ENCODE results near the gene ATP2B2. TPM values are rescaled to one million over a fixed set of nuclear protein-coding genes. Genes with fewer than 3 reads are reported as not detected.

Gene ATP2B2
- total RNA-seq, 1 experiment from 2014 or later: 0.22 TPM

DNA sequence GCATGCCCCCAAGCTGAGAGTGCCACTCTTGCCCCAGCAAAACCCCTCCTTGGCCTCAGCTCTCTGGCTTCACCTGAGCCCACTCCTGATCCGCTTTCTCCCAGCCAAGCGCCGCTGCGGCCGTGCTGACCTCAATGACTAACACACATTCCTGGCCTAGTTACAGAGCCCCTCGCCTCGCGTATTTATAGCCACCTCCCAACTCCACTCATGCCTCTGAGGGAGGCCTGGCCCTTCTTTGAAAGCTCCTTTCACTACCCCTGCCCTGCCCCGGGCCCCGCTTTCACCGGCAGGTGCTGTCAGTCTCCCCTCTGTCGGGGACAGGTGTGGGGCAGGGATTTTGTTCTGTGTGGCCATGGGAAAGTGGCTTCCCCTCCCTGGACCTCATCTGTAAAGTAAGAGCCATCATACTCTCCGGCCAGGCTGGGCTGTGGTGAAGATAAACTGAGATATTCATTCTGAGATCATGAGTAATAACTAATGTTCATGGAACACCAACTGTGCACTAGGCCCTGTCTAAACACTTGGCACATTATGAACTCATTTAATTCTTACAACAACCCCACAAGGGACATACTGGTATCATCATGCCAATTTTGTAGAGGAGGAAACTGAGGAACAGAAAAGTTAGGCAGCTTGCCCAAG, 13.2 kb upstream of the ATP2B2 start:
- no peak overlapping the region for H3K4me3 ChIP-seq (ENCODE audit: low read length)
- H3K27me3 ChIP-seq (ENCODE audit: low read length): no peaks in the 10 kb centered on the region
- H3K4me1 ChIP-seq (ENCODE audit: low read length): peaks cover 45% of the 10 kb centered on the region
- H3K9ac ChIP-seq (ENCODE audit: low read length): no peak overlapping the region
- H4K20me1 ChIP-seq (ENCODE audit: insufficient read depth, low read depth, low read length): no peaks in the 10 kb centered on the region
- DNase-seq: no peak
- no peaks in the 10 kb centered on the region for H3K79me2 ChIP-seq (ENCODE audit: low read length)
- no peak overlapping the region for H3K4me2 ChIP-seq (ENCODE audit: low read depth, low read length, poor library complexity, severe bottlenecking)
- no peaks in the 10 kb centered on the region for H3K9me3 ChIP-seq (ENCODE audit: low read length)
- H3K36me3 ChIP-seq (ENCODE audit: insufficient read depth, low read length): no peaks in the 10 kb centered on the region
- H3K27ac ChIP-seq (ENCODE audit: low read length): no peak overlapping the region
- no peaks in the 10 kb centered on the region for H3K9me2 ChIP-seq (replicated peaks; ENCODE audit: insufficient read depth, low read length)
- H2AFZ ChIP-seq (ENCODE audit: low read length): no peak overlapping the region

DNA sequence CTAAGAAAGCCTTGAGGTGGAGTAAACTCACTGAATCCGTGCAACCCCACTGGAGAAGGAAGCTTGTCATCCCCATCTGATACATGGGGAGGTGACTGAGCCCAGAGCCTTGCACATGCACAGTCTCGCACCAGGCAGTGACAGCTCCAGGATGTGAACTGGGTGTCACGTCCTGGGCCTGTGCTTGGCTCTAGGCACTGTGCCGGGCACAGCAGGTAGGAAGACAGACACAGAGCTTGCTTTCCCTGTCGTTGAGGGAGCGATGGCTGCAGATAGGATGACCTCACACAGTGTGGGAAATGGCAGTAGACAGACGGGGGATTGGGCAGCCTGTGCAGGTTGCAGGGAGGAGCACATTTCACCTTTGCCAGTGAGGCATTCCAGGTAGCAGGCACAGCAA, 12.2 kb upstream of the ATP2B2 start:
- Histone ChIP-seq H3K4me2 (ENCODE audit: low read depth, low read length, poor library complexity, severe bottlenecking) (no peak overlapping the region), H3K36me3 (ENCODE audit: insufficient read depth, low read length) (no peaks in the 10 kb centered on the region)
- no peak for DNase-seq

DNA sequence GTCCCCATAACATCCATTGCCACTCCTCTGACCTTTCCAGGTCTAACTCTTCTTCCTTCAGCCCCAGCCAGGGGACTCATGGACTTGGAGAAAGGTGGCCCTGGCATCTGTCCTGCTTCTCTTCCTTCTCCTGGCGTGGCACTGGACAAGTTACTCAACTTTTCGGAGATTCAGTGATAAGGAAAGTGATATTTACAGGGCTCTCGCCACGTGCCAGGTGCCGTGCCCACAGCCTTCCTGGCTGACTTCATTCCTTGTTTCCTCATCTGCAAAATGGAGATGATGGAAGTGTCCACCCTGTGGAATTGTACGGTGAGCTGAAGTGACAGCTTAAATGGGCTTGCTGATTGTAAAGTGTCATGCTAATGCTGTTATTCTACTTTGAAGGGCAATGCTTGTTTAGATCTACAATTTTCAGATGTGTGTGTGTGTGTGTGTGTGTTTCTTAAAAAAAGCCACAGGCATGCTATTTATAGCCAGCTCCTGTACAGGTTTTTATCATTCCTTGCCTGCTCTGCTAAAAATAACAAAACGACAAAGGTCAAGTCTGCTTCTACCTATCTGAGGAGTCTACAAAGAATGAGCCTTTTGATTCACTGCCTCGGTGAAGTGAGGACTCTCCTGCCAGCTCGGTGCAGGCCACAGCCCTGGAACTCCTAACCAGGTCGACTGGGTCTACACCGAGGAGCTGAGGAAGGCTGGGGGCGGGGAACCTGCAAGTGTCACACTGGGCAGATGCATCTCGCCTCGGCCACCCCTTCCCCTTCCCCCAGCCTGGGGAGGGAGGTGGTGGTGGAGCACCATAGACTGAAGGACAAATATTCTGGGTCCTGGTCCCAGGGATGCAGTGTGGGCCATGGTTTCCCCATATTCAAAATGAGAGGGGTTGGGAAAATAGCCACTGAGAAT, 11.4 kb upstream of the ATP2B2 start:
- Histone ChIP-seq H3K4me3 (ENCODE audit: low read length) (no peak overlapping the region), H3K4me2 (ENCODE audit: low read depth, low read length, poor library complexity, severe bottlenecking) (no peak overlapping the region), H3K36me3 (ENCODE audit: insufficient read depth, low read length) (no peaks in the 10 kb centered on the region), H3K9ac (ENCODE audit: low read length) (no peak overlapping the region), H3K27me3 (ENCODE audit: low read length) (no peaks in the 10 kb centered on the region), H3K9me2 (replicated peaks; ENCODE audit: insufficient read depth, low read length) (no peaks in the 10 kb centered on the region), H3K79me2 (ENCODE audit: low read length) (no peaks in the 10 kb centered on the region), H4K20me1 (ENCODE audit: insufficient read depth, low read depth, low read length) (no peaks in the 10 kb centered on the region), H3K4me1 (ENCODE audit: low read length) (peaks cover 40% of the 10 kb centered on the region), H2AFZ (ENCODE audit: low read length) (no peak overlapping the region), H3K9me3 (ENCODE audit: low read length) (no peaks in the 10 kb centered on the region), H3K27ac (ENCODE audit: low read length) (no peak overlapping the region)
- DNase-seq: no peak

More for the DNA sequence above, 12.2 kb upstream of the ATP2B2 start:
- no peaks in the 10 kb centered on the region for H3K9me3 ChIP-seq (ENCODE audit: low read length)
- no peak overlapping the region for H3K9ac ChIP-seq (ENCODE audit: low read length)
- no peaks in the 10 kb centered on the region for H3K79me2 ChIP-seq (ENCODE audit: low read length)
- no peaks in the 10 kb centered on the region for H3K27me3 ChIP-seq (ENCODE audit: low read length)
- no peak overlapping the region for H2AFZ ChIP-seq (ENCODE audit: low read length)
- H3K9me2 ChIP-seq (replicated peaks; ENCODE audit: insufficient read depth, low read length): no peaks in the 10 kb centered on the region
- no peaks in the 10 kb centered on the region for H4K20me1 ChIP-seq (ENCODE audit: insufficient read depth, low read depth, low read length)
- H3K4me3 ChIP-seq (ENCODE audit: low read length): no peak overlapping the region
- H3K4me1 ChIP-seq (ENCODE audit: low read length): peaks cover 40% of the 10 kb centered on the region
- H3K27ac ChIP-seq (ENCODE audit: low read length): no peak overlapping the region

DNA sequence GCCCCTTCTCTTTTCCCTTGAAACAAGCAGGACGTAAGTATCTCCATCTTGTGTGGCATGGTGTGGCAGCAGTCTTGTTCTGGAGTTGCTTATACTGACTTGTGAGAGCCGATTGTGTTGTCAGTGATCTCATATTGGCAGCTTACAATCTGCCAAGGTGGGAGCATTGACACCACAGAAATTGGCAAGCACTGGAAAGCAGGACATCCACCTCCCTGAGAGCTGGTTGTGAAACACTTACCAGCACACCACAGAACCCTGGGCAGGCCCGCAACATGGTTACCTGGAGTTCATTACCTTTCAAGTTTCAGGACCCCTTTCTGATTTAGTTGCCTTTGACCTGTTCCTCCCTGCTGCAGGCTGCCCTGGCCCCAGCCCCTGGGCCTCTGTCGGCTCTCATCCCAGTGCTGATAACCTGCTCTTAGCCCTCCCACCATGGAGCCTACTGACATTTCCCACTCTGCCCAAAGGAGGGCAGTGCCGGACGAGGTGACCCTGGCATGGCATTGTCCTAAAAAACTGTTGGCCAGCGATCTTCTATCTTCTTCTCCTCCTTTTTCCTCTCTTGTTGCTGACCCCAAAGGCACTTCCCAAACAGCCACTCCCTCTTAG, 10.6 kb upstream of the ATP2B2 start:
- H3K36me3 ChIP-seq (ENCODE audit: insufficient read depth, low read length): no peaks in the 10 kb centered on the region
- no peaks in the 10 kb centered on the region for H4K20me1 ChIP-seq (ENCODE audit: insufficient read depth, low read depth, low read length)
- no peaks in the 10 kb centered on the region for H3K79me2 ChIP-seq (ENCODE audit: low read length)
- no peaks in the 10 kb centered on the region for H3K9me3 ChIP-seq (ENCODE audit: low read length)
- no peak overlapping the region for H3K27ac ChIP-seq (ENCODE audit: low read length)
- DNase-seq: peak; percentile 54
- H3K9me2 ChIP-seq (replicated peaks; ENCODE audit: insufficient read depth, low read length): no peaks in the 10 kb centered on the region
- H3K4me1 ChIP-seq (ENCODE audit: low read length): peaks cover 40% of the 10 kb centered on the region
- H3K27me3 ChIP-seq (ENCODE audit: low read length): no peaks in the 10 kb centered on the region
- H3K9ac ChIP-seq (ENCODE audit: low read length): peak overlapping the region; percentile 13; the same call in 1 of the 2 replicates
- H3K4me2 ChIP-seq (ENCODE audit: low read depth, low read length, poor library complexity, severe bottlenecking): peak overlapping the region; percentile 38
- no peak overlapping the region for H3K4me3 ChIP-seq (ENCODE audit: low read length)
- H2AFZ ChIP-seq (ENCODE audit: low read length): no peak overlapping the region

DNA sequence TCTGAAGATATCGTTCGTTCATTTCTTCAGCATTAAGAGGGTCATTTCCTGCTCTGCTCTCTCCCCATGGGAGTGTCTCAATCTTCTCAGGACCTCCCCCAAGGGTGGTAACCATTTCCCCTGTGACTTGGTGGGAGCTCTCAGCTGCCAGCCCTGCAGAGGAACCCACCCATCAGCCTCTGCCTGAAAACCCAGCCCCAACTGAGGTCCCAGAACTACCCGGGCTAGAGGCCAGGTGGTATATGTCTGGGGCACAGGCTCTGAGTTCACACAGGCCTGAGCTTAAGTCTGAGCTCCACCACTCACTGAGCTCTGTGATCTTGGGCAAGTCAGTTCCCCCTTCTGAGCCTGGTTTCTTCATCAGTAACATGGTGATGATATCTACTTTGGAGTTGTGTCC, 10.0 kb upstream of the ATP2B2 start:
- no peaks in the 10 kb centered on the region for H3K27me3 ChIP-seq (ENCODE audit: low read length)
- H4K20me1 ChIP-seq (ENCODE audit: insufficient read depth, low read depth, low read length): no peaks in the 10 kb centered on the region
- no peaks in the 10 kb centered on the region for H3K9me2 ChIP-seq (replicated peaks; ENCODE audit: insufficient read depth, low read length)
- H3K36me3 ChIP-seq (ENCODE audit: insufficient read depth, low read length): no peaks in the 10 kb centered on the region
- no peak overlapping the region for H2AFZ ChIP-seq (ENCODE audit: low read length)
- H3K9ac ChIP-seq (ENCODE audit: low read length): peak overlapping the region; percentile 13; the same call in 1 of the 2 replicates
- H3K4me1 ChIP-seq (ENCODE audit: low read length): peaks cover 40% of the 10 kb centered on the region
- H3K4me2 ChIP-seq (ENCODE audit: low read depth, low read length, poor library complexity, severe bottlenecking): peak overlapping the region; percentile 38
- no peak overlapping the region for H3K4me3 ChIP-seq (ENCODE audit: low read length)
- no peak overlapping the region for H3K27ac ChIP-seq (ENCODE audit: low read length)
- no peaks in the 10 kb centered on the region for H3K9me3 ChIP-seq (ENCODE audit: low read length)
- DNase-seq: peak; percentile 71
- no peaks in the 10 kb centered on the region for H3K79me2 ChIP-seq (ENCODE audit: low read length)

DNA sequence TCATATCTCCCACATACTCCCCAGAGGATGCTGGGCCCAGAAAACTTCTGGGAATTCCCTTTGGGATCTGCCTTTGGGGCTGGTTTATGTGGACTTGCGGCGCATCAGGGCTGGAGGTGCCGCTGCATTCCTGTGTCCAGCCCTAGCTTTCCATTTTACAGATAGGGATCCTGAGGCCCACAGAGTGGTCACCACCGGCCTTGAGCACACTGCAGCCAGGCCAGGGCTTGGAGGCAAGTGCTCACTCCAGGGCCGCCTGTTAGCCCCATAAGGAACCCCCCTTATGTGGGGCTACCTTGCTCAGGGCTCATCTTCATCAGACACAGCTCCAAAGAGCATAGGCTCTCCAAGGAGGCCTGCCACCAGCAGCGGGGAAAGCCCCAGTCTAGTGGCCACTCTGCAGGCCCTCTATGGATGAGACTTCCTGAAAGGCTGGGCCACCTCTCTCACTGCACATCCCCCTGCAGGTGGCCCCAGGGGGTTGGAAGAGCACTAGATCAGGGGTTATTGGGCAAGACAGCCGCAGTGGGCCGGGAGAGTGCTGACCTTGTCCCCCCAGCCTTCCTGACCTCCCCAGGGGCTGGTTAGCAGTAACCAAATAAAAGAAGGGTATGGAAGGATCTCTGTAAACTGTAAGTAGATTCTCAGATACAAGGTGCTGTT, 9.2 kb upstream of the ATP2B2 start:
- no peak overlapping the region for H2AFZ ChIP-seq (ENCODE audit: low read length)
- H3K4me2 ChIP-seq (ENCODE audit: low read depth, low read length, poor library complexity, severe bottlenecking): peak overlapping the region; percentile 16
- no peaks in the 10 kb centered on the region for H3K9me3 ChIP-seq (ENCODE audit: low read length)
- no peaks in the 10 kb centered on the region for H3K9me2 ChIP-seq (replicated peaks; ENCODE audit: insufficient read depth, low read length)
- H4K20me1 ChIP-seq (ENCODE audit: insufficient read depth, low read depth, low read length): no peaks in the 10 kb centered on the region
- DNase-seq: no peak
- H3K9ac ChIP-seq (ENCODE audit: low read length): no peak overlapping the region
- H3K27ac ChIP-seq (ENCODE audit: low read length): no peak overlapping the region
- no peaks in the 10 kb centered on the region for H3K27me3 ChIP-seq (ENCODE audit: low read length)
- no peaks in the 10 kb centered on the region for H3K36me3 ChIP-seq (ENCODE audit: insufficient read depth, low read length)
- peaks cover 40% of the 10 kb centered on the region for H3K4me1 ChIP-seq (ENCODE audit: low read length)
- H3K4me3 ChIP-seq (ENCODE audit: low read length): no peak overlapping the region
- H3K79me2 ChIP-seq (ENCODE audit: low read length): no peaks in the 10 kb centered on the region

DNA sequence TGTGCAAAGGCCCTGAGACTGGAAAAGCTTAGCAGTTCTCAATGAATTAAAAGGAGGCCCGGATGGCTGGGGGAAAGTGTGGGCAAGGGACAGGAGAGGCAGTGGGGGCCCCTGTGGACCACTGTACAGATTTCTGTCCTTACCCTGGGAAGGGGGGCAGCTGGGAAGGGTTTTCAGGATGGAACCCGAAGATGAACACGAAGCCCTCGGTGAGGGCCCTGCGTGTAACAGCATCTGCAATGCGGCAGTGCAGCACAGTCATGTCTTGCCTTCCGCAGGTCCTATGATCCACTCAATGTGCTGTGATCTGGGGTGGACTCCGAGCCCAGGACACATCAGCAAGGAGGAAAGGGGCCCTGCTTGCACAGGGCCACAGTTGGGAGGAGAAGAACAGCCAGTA, 7.9 kb upstream of the ATP2B2 start:
- DNase-seq: no peak
- H3K4me2 ChIP-seq (ENCODE audit: low read depth, low read length, poor library complexity, severe bottlenecking): no peak overlapping the region
- no peaks in the 10 kb centered on the region for H3K9me2 ChIP-seq (replicated peaks; ENCODE audit: insufficient read depth, low read length)
- no peak overlapping the region for H3K9ac ChIP-seq (ENCODE audit: low read length)
- H3K9me3 ChIP-seq (ENCODE audit: low read length): no peaks in the 10 kb centered on the region
- H3K4me3 ChIP-seq (ENCODE audit: low read length): no peak overlapping the region
- no peaks in the 10 kb centered on the region for H4K20me1 ChIP-seq (ENCODE audit: insufficient read depth, low read depth, low read length)
- peaks cover 36% of the 10 kb centered on the region for H3K4me1 ChIP-seq (ENCODE audit: low read length)
- H3K27ac ChIP-seq (ENCODE audit: low read length): no peak overlapping the region
- no peaks in the 10 kb centered on the region for H3K36me3 ChIP-seq (ENCODE audit: insufficient read depth, low read length)
- no peak overlapping the region for H2AFZ ChIP-seq (ENCODE audit: low read length)
- H3K79me2 ChIP-seq (ENCODE audit: low read length): no peaks in the 10 kb centered on the region
- H3K27me3 ChIP-seq (ENCODE audit: low read length): no peaks in the 10 kb centered on the region

DNA sequence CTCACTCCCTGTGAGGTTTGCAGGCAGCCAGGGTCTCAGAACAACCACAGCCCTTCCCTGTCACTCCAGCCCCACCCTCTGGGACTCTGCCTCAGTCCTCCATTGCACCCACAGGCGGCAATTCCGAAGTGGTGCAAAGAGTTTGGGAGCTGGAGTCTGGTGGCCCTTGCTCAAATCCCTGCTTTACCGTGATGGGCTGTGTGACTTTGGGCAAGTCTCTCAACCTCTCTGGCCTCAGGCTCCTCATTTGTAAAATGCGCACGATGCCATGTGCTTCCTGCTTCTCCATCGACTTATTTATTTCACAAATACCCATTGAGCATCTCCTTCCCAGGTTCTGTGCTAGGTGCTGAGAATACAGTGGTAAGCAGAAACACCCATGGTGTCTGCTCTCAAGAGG, 7.3 kb upstream of the ATP2B2 start:
- Histone ChIP-seq H3K27me3 (ENCODE audit: low read length) (no peaks in the 10 kb centered on the region), H3K36me3 (ENCODE audit: insufficient read depth, low read length) (no peaks in the 10 kb centered on the region), H3K9me3 (ENCODE audit: low read length) (no peaks in the 10 kb centered on the region), H3K4me1 (ENCODE audit: low read length) (peaks cover 30% of the 10 kb centered on the region), H3K79me2 (ENCODE audit: low read length) (no peaks in the 10 kb centered on the region), H2AFZ (ENCODE audit: low read length) (no peak overlapping the region), H3K9ac (ENCODE audit: low read length) (no peak overlapping the region), H3K9me2 (replicated peaks; ENCODE audit: insufficient read depth, low read length) (no peaks in the 10 kb centered on the region), H3K4me3 (ENCODE audit: low read length) (no peak overlapping the region), H3K4me2 (ENCODE audit: low read depth, low read length, poor library complexity, severe bottlenecking) (no peak overlapping the region), H3K27ac (ENCODE audit: low read length) (no peak overlapping the region), H4K20me1 (ENCODE audit: insufficient read depth, low read depth, low read length) (no peaks in the 10 kb centered on the region)
- no peak for DNase-seq

Data from Karpas-422 (cell line).